IPS DF 4.7 (cell line): ENCODE data around the gene TBC1D24.
"Not testable (repeated sequence)": the region's sequence is repeated elsewhere in the genome, so short reads cannot be mapped to it uniquely, and the experiment has no call there.

Experiments used
- DNase-seq: peaks from one replicate; pipeline ENCODE4 v3.0.0-alpha.2; 2013; ENCODE audit warnings: low spot score; ENCODE audit errors: extremely low read depth

The TBC1D24 gene

GRCh38 chr16:2468725-2469398, 6.1 kb upstream of the TBC1D24 start:
- DNase-seq, result no peak

GRCh38 chr16:2469399-2470233, 5.3 kb upstream of the TBC1D24 start:
- no peak for DNase-seq

DNA sequence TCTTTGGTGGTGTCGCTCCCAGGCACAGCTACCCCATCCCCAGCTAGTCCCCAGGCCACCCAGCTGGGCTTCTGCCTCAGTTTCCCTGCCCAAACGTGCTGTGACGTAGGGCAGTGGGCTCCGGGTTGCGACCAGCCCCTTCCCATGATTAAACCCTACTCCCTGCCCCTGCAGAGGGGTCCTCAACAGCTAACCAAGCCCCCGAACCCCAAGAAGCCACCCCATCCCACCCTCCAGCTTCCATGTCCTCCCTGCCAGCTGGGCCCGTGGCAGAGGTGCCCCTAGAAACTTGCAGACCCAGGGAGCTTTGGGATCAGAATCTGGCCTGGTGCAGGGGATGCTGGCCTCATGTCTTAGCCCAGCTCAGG, 4.7 kb upstream of the TBC1D24 start:
- no peak for DNase-seq

DNA sequence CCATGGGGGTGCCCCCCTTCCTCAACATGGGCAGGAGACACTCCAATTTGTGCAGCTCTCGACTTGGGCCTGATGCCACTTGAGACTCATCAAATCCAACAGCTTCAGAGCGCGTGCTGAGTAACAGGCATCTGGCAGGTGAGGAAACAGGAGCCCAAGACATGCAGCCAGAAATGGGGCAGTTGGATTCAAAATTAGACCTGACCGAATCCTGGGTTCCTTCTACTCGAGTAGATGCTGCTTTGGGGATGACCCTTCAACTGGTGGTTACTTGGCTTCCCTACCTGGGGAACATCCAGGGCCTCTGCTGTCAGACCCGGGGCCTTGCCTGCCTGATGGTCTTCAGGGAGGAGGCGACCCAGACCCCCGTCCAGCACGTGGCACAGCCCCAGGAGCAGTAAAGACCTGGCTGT, 4.3 kb upstream of the TBC1D24 start:
- DNase-seq, result no peak

GRCh38 chr16:2471016-2471652, 3.8 kb upstream of the TBC1D24 start, which contains the start of gene NTN3:
Gene NTN3 (plus strand): TSS chr16:2471297. CDS start chr16:2471702, 405 bp downstream.
- no peak for DNase-seq

GRCh38 chr16:2471653-2472487, 3.1 kb upstream of the TBC1D24 start:
- no peak for DNase-seq

GRCh38 chr16:2472488-2472864, 2.5 kb upstream of the TBC1D24 start:
- DNase-seq, result no peak

DNA sequence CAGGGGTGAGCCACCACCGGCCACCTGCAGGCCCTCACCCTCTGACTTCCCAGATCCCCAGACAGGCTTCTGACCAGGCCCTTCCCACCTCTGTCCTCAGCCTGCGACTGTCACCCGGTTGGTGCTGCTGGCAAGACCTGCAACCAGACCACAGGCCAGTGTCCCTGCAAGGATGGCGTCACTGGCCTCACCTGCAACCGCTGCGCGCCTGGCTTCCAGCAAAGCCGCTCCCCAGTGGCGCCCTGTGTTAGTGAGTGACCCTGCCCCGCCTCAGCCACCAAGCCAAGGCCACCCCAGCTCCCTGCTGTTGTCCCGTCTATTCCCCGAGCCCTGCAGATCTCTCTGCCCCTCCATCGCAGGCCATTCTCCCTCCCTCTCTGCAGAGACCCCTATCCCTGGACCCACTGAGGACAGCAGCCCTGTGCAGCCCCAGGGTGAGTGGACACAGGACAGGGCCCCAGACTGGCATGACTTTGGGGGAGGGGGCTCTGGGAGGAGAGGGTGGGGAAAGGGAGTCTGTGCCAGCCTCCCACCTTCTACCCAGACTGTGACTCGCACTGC, 2.0 kb upstream of the TBC1D24 start:
- DNase-seq, result no peak

DNA sequence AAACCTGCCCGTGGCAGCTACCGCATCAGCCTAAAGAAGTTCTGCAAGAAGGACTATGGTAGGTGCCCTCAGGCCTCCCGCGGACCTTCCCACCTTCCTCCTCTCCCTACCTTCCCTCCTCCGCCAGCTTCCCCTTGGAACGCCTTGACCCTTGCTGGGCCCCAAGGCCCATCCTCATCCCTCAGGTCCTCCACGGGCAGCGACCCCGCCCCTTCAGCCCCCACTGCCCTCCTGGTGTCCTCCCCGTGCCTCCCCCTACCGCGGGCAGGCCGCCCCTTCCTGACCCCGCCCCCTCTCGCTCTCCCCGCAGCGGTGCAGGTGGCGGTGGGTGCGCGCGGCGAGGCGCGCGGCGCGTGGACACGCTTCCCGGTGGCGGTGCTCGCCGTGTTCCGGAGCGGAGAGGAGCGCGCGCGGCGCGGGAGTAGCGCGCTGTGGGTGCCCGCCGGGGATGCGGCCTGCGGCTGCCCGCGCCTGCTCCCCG, 1.4 kb upstream of the TBC1D24 start:
- DNase-seq, result no peak

DNA sequence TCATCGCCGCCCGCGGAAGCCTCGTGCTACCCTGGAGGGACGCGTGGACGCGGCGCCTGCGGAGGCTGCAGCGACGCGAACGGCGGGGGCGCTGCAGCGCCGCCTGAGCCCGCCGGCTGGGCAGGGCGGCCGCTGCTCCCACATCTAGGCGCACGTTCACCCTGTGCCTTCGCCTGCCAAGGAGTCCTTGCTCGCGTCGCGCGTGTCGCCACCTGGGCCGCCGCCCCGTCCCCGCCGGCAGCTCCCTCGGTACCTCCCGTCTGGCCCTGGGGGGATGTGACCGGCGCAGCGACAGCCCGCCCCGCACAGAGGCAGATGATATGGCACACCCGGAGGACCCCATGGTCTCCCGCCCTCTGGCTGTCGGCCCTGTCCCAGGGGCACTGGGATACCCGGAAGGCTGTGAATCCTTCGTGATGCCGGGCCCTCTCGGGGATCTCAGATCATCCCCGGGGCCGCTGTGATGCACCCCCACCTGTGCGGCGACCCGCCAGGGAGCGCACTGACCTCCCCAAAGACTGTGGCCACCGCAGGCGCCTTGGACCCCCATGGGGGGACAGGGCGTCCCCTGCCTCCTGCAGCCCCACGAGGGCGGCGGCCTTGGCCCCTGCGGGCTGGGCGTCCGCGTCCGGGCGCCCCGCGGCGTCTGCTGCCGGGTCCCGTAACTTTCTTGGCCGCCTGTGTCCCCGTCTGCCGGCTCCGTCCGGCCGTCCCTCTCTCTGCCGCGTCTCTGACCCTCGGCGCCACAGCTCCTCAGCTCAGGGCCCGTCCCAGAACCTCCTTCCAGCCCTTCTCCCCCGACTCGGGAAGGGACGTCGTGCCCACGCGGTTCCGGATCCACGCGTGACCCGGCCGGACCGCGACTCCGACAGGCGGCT, 689 bp upstream of the TBC1D24 start:
- no peak for DNase-seq

DNA sequence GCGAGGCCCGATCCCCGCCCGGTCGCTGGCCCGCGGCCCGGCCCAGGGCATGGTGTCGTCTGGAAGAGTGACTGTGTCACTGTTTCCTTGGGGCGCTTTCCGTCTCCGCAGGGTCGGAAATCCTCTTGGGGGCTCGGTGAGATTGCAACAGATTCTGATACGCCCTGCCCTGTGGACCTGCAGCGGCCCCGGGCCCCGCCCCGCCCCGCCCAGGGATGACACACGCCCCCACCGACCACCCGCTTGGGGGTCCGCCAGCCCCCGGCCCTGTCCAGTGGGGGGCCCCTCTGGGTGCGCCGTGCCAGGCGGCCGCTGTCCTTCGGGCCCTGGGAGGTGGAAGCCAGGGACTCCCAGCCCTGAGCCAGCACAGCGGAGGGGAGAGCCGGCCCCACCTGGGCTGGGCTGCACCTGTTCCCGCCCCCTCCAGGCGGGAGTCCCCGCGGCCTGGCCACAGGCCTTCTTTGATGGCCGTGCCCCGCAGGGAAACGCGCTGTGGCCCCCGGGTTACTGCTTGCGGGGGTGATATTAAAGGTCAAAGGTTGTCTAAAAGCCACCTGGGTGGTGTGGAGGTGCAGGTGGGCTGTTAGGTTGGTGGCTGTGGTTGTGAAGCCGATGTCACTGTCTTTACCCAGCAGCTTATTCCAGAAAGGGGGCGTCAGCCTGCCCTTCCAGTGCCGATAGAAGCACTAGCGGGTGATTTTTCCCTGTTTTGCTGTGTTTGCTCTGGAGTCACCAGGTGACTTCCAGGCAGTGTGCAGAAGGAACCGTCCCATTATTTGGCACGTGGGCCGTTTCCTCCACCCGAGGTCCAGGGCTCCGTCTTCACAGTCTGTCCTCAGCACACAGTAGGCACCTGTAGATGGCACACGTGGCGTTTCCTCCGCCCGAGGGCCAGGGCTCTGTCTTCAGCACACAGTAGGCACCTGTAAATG, 752 bp downstream of the TBC1D24 start:
- DNase-seq, result no peak

- no peak for DNase-seq
Observed at GRCh38 chr16:2476345-2476720, 1.4 kb downstream of the TBC1D24 start.

- no peak for DNase-seq
Observed at GRCh38 chr16:2476741-2477140, 1.8 kb downstream of the TBC1D24 start.

DNA sequence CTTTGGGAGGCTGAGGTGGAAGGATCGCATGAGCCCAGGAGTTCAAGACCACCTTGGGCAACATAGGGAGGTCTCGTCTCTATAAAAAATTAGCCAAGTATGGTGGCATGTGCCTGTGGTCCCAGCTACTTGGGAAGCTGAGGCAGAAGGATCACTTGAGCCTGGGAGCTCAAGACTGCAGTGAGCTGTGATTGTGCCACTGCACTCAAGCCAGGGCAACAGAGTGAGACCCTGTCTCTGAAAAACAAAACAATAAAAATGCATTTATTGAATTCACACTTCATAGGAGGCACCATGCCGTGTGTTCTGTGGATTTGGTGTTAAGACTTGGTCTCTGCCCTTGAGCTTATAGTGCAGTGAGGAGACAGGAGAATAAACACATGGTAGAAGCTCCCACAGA, 2.4 kb downstream of the TBC1D24 start:
- DNase-seq, result no peak

- DNase-seq, result no peak
Observed at GRCh38 chr16:2478279-2478678, 3.4 kb downstream of the TBC1D24 start.

DNA sequence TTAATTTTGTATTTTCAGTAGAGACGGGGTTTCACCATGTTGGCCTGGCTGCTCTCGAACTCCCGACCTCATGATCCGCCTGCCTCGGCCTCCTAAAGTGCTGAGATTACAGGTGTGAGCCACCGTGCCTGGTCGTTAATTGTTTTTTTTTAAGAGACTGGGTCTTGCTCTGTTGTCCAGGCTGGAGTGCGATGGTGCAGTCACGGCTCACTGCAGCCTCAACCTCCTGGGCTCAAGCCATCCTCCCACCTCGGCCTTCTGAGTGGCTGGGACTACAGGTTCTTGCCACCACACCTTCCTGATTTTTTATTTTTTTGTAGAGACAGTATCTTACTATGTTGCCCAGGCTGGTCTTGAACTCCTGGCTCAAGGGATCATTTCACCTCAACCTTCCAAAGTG, 5.1 kb downstream of the TBC1D24 start:
- not testable (repeated sequence) for DNase-seq

- DNase-seq, result no peak
Observed at GRCh38 chr16:2480948-2481347, 6.0 kb downstream of the TBC1D24 start.

- DNase-seq, result no peak
Observed at GRCh38 chr16:2481676-2482075, 6.7 kb downstream of the TBC1D24 start.

DNA sequence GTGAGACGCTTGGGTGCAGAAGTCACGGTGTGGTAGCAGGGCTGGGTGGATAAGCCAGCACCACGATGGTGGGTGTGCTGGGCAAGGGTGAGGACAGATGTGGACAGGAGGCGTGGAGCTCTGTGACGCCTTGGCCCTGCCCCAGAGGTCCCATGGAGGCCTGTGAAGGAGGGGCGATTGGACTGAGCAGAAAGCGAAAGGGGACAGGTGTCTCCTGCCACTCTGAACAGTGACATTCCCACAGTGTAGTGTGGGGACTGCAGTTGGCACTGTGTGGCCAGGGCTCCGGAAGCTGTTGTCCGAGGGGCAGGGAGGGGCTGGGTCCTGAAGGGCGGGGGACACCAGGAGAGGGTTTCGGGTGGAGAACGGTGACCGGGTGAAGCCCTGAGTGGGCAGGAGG, 7.3 kb downstream of the TBC1D24 start:
- DNase-seq, result no peak
